ENCODE measurements around the gene ROMO1.
"Not testable (repeated sequence)": the region's sequence is repeated elsewhere in the genome, so short reads cannot be mapped to it uniquely, and the experiment has no call there.

The ROMO1 gene

GRCh38 chr20:35732644-35732982 lies 33.4 kb downstream of the ROMO1 start:
- no peak for DNase-seq

GRCh38 chr20:35734374-35734773 lies 35.2 kb downstream of the ROMO1 start:
- DNase-seq = no peak

- DNase-seq = no peak
Measured at GRCh38 chr20:35734777-35735649, 35.8 kb downstream of the ROMO1 start.

GRCh38 chr20:35735826-35736470 lies 36.7 kb downstream of the ROMO1 start:
- DNase-seq = no peak

GRCh38 chr20:35737865-35738333 lies 38.7 kb downstream of the ROMO1 start:
- DNase-seq = no peak

- DNase-seq = no peak
Measured at GRCh38 chr20:35738410-35739179, 39.4 kb downstream of the ROMO1 start.

- DNase-seq = no peak
Measured at GRCh38 chr20:35739294-35740163, 40.3 kb downstream of the ROMO1 start.

GRCh38 chr20:35741892-35742740 lies 42.9 kb downstream of the ROMO1 start, which contains the start of gene RBM39:
RBM39 (minus strand) TSS chr20:35742260; CDS start chr20:35740874, 1,386 bp downstream.
- peak; percentile 100 for DNase-seq

- peak; percentile 84 for DNase-seq
Measured at GRCh38 chr20:35742741-35743523, 43.7 kb downstream of the ROMO1 start.

- no peak for DNase-seq
Measured at GRCh38 chr20:35743693-35744491, 44.7 kb downstream of the ROMO1 start.

GRCh38 chr20:35744492-35744841 lies 45.3 kb downstream of the ROMO1 start:
- DNase-seq = not testable (repeated sequence)

Data from NCI-H69 (cell line).